ENCODE results near the gene TRIP13. TPM values are rescaled to one million over a fixed set of nuclear protein-coding genes. Genes with fewer than 3 reads are reported as not detected.

Gene TRIP13
- total RNA-seq, 1 donor from 2014 or later = 18.2 TPM

GRCh38 chr5:963310-963672 lies 70.6 kb downstream of the TRIP13 start:
- peaks cover 17% of the 10 kb centered on the region for H3K4me1 Mint-ChIP-seq (ENCODE audit: unreplicated experiment)
- peaks cover 6% of the 10 kb centered on the region for H3K27me3 Mint-ChIP-seq
- H3K27ac Mint-ChIP-seq = no peak overlapping the region

GRCh38 chr5:963673-964531 lies 71.2 kb downstream of the TRIP13 start:
- H3K9me3 Mint-ChIP-seq = no peaks in the 10 kb centered on the region
- H3K4me3 Mint-ChIP-seq = peak overlapping the region; percentile 34
- peak overlapping the region; percentile 62 for H3K27ac Mint-ChIP-seq
- TF ChIP-seq CTCF (conservative IDR thresholded peaks at IDR 0.05) = no peak
- peaks cover 6% of the 10 kb centered on the region for H3K27me3 Mint-ChIP-seq
- no peaks in the 10 kb centered on the region for H3K36me3 Mint-ChIP-seq
- peaks cover 19% of the 10 kb centered on the region for H3K4me1 Mint-ChIP-seq (ENCODE audit: unreplicated experiment)
- DNase-seq (ENCODE audit: extremely low spot score, unreplicated experiment) = no peak

More at GRCh38 chr5:963310-963672, 70.6 kb downstream of the TRIP13 start:
- Mint-ChIP-seq H3K36me3 (no peaks in the 10 kb centered on the region), H3K9me3 (no peaks in the 10 kb centered on the region), H3K4me3 (no peak overlapping the region)
- no peak for TF ChIP-seq CTCF (conservative IDR thresholded peaks at IDR 0.05)
- no peak for DNase-seq (ENCODE audit: extremely low spot score, unreplicated experiment)

- Mint-ChIP-seq H3K4me1 (ENCODE audit: unreplicated experiment) (peaks cover 27% of the 10 kb centered on the region), H3K9me3 (no peaks in the 10 kb centered on the region), H3K27me3 (peaks cover 12% of the 10 kb centered on the region), H3K36me3 (no peaks in the 10 kb centered on the region), H3K4me3 (no peak overlapping the region), H3K27ac (no peak overlapping the region)
- DNase-seq (ENCODE audit: extremely low spot score, unreplicated experiment) = no peak
- TF ChIP-seq CTCF (conservative IDR thresholded peaks at IDR 0.05) = no peak
Measured at GRCh38 chr5:964821-965220, 72.1 kb downstream of the TRIP13 start.

GRCh38 chr5:965604-966344 lies 73.1 kb downstream of the TRIP13 start:
- H3K4me3 Mint-ChIP-seq = no peak overlapping the region
- H3K9me3 Mint-ChIP-seq = no peaks in the 10 kb centered on the region
- peaks cover 23% of the 10 kb centered on the region for H3K4me1 Mint-ChIP-seq (ENCODE audit: unreplicated experiment)
- no peak overlapping the region for H3K27ac Mint-ChIP-seq
- no peak for DNase-seq (ENCODE audit: extremely low spot score, unreplicated experiment)
- H3K27me3 Mint-ChIP-seq = peaks cover 12% of the 10 kb centered on the region
- no peaks in the 10 kb centered on the region for H3K36me3 Mint-ChIP-seq
- TF ChIP-seq CTCF (conservative IDR thresholded peaks at IDR 0.05) = no peak

- Mint-ChIP-seq H3K9me3 (no peaks in the 10 kb centered on the region), H3K27me3 (peaks cover 12% of the 10 kb centered on the region), H3K27ac (no peak overlapping the region), H3K36me3 (no peaks in the 10 kb centered on the region), H3K4me3 (no peak overlapping the region), H3K4me1 (ENCODE audit: unreplicated experiment) (peaks cover 23% of the 10 kb centered on the region)
- DNase-seq (ENCODE audit: extremely low spot score, unreplicated experiment) = no peak
- no peak for TF ChIP-seq CTCF (conservative IDR thresholded peaks at IDR 0.05)
Measured at GRCh38 chr5:966345-966710, 73.6 kb downstream of the TRIP13 start.
